G401 (cell line): ENCODE measurements around the gene TRPM7. TPM values are rescaled to one million over a fixed set of nuclear protein-coding genes. Genes with fewer than 3 reads are reported as not detected.
A peak's percentile ranks its signal among the peaks of the same experiment; 100 is the strongest.
"Not testable (repeated sequence)": the region's sequence is repeated elsewhere in the genome, so short reads cannot be mapped to it uniquely, and the experiment has no call there.

Experiments
- DNase-seq: peaks from one replicate; pipeline ENCODE4 v3.0.0-alpha.2; 2015; ENCODE audit warnings: low spot score
- in situ Hi-C: cut with HindIII; loops from 2 replicates; pipeline ENCODE4 v1.10.0; 2016; ENCODE audit warnings: low sequenced_read_pairs, mixed read lengths
- total RNA-seq: library from RNA; depleted of rRNA; stranded (reverse); fragments of >200 nt; shearing (Covaris generic); gene quantifications from 2 replicates; pipeline ENCODE4 v1.2.3, GENCODE V29; 2014; rRNA removed

The TRPM7 gene, protein sequence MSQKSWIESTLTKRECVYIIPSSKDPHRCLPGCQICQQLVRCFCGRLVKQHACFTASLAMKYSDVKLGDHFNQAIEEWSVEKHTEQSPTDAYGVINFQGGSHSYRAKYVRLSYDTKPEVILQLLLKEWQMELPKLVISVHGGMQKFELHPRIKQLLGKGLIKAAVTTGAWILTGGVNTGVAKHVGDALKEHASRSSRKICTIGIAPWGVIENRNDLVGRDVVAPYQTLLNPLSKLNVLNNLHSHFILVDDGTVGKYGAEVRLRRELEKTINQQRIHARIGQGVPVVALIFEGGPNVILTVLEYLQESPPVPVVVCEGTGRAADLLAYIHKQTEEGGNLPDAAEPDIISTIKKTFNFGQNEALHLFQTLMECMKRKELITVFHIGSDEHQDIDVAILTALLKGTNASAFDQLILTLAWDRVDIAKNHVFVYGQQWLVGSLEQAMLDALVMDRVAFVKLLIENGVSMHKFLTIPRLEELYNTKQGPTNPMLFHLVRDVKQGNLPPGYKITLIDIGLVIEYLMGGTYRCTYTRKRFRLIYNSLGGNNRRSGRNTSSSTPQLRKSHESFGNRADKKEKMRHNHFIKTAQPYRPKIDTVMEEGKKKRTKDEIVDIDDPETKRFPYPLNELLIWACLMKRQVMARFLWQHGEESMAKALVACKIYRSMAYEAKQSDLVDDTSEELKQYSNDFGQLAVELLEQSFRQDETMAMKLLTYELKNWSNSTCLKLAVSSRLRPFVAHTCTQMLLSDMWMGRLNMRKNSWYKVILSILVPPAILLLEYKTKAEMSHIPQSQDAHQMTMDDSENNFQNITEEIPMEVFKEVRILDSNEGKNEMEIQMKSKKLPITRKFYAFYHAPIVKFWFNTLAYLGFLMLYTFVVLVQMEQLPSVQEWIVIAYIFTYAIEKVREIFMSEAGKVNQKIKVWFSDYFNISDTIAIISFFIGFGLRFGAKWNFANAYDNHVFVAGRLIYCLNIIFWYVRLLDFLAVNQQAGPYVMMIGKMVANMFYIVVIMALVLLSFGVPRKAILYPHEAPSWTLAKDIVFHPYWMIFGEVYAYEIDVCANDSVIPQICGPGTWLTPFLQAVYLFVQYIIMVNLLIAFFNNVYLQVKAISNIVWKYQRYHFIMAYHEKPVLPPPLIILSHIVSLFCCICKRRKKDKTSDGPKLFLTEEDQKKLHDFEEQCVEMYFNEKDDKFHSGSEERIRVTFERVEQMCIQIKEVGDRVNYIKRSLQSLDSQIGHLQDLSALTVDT (N-terminal part only)
- 28.4 and 45.5 TPM in 2 replicates for total RNA-seq

DNA sequence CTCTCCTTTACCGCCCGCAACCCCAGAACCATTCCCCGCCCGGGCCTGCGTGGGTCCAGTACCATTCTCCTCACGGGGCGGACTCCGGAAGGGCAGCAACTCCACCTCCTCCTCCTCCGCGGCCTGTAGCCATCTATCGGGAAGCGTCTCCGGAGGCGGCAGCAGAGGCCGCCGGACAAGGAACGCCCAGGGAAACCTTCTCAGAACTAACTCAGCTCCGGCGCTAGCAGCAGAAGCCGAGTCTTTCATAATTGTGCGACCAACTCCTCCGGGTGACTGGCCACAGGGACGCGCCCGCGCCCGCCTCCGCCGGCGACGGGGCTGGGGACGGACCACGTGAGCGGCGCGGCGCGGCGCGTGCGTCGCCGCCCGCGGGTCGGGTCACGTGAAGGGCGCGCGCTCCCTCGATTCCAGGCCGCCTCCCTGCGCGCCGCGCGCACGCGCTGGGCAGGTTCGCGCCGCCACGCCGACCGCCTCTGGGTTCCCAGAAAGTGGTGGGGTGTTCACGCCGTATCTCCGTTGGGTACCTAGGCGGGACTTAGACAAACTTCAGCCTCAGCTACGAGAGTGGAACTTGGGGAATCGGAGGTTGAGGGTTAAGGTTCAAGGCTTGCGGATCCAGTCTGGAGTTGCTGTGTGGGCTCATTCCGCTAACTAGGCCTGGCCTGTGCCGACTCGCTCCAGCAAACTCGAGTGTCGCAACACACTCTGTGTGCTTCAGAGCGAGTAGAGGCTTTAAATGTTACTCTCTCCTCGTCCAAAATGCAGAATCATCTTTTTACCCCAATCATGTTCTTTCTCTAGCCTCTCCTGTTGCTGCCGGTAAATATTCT is at the start of gene TRPM7:
Gene TRPM7 (minus strand): TSS at position 329 of the 833 bp plus-strand sequence. CDS start 264 bp downstream, at position 65.
- peak; percentile 78 for DNase-seq
- in situ Hi-C loops: no loop called here

- DNase-seq: no peak
- in situ Hi-C loops: no loop called here
Measured at GRCh38 chr15:50735156-50735555, 48.6 kb upstream of the TRPM7 start.

- in situ Hi-C loops: no loop called here
Measured at GRCh38 chr15:50726315-50726714, 39.7 kb upstream of the TRPM7 start.

DNA sequence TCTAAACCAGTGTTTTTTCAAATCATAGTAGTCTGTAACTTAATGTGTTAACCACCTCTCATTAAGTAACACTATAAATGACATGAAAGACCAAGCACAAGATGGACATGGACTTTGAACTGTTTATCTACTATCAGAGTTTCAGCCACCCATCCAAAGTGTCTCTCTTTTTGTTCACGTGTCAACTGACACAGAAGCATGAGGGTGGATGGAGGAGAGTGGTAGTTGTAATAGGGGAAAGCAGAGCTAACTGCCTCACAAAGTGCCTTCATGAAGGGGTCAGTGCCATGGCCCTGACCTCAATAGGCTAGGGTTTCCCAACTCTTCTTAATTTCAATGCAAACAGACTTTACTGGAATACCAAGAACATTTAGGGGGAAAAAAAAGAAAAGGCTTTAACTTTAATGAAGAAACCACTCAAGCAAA is 32.1 kb upstream of the TRPM7 start:
- in situ Hi-C loops: no loop called here
- no peak for DNase-seq

More at GRCh38 chr15:50726315-50726714, 39.7 kb upstream of the TRPM7 start:
- no peak for DNase-seq

DNA sequence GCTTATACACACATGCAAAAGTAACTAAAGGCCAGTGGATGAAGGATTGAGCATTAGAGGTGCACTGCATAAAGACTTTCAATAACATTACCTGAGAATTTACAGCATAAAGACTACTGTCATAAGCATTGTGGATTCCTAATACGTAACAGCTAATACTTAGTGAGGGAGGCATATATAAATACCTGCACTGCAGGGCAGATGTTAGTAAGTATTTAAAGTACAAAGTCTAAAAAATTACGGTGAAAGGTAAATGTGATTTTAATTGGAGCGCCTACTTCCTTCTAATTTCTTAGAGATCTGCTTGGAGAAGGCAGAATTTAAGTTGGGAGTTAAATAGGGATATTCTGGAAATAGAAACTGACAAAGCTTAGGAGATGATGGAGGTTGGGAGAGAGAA is 25.4 kb upstream of the TRPM7 start:
- in situ Hi-C loops: no loop called here
- DNase-seq: no peak

DNA sequence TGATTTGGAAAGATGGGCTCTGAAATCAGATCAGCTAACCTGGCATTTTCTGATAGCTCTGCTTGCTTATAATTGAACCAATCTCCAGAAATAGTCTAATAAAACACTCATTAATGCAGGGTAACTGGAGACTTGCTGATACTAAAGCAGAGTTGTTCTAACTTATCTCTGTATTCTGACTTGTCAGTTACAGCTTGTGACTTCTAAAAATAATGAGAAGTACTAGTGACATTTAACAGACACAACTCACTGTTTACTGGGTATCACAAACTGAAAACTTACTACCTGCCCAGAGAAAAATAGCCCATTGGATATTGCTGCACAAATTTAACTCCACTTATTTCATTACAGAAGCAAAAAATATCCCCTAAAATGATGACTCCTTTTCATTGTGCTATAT is 24.0 kb upstream of the TRPM7 start:
- no peak for DNase-seq
- in situ Hi-C loops: no loop called here

- no peak for DNase-seq
- in situ Hi-C loops: no loop called here
Measured at GRCh38 chr15:50707878-50708427, 21.4 kb upstream of the TRPM7 start.

DNA sequence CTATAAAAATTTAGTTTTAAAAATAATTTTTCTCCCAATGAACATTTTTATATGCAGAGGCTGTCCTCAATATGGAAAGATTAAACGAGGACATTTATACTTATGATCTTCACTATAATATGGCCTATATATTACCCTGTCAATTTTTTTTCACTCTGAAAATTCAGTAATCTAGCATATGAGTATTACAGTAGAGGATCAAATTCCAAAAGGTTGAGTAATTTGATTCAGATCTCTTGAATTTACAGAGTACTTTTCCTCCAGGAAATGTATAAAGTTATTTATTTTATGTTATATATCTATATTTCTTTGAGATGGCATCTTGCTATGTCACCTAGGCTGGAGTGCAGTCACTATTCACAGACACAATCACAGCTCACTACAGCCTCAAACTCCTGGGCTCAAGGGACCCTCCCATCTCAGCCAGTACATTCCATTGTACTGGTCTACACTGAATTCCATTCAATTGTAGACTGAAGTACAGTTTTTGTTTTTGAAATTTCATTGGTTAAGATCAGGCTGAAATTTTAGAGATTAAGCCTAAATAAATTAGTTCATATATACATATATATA is 16.3 kb upstream of the TRPM7 start:
- in situ Hi-C loops: no loop called here
- no peak for DNase-seq

DNA sequence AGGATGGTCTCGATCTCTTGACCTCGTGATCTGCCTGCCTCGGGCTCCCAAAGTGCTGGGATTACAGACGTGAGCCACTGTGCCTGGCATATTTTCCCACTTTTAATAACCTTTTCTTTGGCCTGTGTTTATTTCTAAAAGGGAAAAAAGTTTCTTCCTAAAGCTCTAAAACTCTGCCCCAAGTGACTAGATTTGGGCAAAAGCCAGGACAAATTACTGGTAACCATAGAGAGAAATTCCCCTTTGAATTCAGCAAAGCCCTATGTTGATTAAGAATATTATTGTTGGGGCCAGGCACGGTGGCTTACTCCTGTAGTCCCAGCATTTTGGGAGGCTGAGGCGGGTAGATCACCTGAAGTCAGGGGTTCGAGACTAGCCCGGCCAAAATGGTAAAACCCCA is 11.5 kb upstream of the TRPM7 start:
- DNase-seq: no peak
- in situ Hi-C loops: no loop called here

DNA sequence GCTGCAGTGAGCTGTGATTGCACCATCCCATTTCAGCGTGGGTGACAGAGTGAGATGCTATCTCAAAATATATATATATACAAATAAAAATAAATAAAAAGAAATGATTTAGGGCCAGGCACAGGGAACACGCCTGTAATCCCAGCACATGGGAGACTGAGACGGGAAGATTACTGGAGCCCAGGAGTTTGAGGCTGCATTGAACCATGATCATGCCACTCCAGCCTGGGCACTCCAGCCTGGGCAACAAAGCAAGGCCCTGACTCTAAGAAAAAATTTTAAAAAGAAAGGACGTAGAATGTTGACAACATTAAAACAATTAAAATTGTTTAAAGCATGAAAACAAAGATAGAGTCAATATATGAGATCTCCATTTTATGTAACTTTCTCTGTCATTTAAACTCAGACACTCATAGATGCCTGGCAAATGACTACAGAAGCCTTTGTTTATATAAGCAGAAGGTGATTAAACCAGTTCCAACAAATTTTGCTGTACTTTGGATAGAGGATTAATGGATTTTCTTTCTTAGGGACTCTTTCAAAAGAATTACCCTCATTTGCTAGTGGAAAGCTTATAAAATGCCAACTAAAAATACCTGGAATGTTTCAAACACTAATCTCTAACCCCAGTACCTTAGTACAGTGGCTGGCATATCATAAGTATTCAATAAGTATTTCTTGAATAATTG is 10.7 kb upstream of the TRPM7 start:
- no peak for DNase-seq
- in situ Hi-C loops: no loop called here

DNA sequence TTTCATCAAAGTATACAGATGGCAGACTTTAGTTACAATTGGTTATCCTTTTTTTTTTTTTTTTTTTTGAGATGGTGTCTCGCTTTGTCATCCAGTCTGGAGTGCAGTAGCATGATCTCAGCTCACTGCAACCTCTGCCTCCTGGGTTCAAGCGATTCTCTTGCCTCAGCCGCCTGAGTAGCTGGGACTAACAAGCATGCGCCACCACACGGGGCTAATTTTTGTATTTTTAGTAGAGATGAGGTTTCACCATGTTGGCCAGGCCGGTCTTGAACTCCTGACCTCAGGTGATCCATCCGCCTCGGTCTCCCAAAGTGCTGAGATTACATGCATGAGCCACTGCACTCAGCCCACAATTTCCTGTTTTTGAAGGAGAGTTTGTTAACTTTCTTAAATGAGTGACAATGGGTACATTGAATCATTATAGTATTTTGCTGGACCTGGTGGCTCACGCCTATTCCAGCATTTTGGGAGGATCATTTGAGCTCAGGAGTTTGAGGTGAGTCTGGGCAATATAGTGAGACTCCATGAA is 8.1 kb upstream of the TRPM7 start:
- DNase-seq, in situ Hi-C loops: not testable (repeated sequence)

DNA sequence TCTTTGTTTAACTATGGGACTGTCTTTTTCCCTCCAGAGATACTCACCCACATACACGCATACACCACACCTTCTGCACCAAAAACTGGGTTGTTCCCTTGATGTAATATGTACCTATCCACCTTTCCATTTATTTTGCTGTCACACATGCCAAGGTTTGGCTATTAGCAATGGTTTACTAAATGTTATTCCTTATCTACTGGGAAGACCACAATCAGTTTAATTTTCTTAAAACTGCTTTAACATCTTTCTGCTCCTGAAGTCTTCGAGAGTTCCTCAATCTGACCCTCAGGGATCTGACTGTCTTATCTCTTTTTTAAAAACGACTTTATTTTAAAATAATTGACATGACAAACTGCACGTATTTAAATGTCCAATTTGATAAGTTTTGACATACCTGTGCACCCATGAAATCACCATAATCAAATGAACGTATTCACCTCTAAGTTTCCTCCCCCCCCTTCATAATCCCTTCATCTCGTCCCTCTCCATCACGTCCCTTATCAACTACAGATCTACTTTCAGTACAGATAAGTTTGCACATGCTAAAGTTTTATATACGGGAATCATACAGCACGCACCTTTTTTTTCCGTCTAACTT is 805 bp upstream of the TRPM7 start:
- in situ Hi-C loops: no loop called here
- DNase-seq: no peak

GRCh38 chr15:50685976-50686468 is 575 bp downstream of the TRPM7 start:
- in situ Hi-C loops: no loop called here
- peak; percentile 62 for DNase-seq

- DNase-seq: no peak
- in situ Hi-C loops: no loop called here
Measured at GRCh38 chr15:50685191-50685975, 1.2 kb downstream of the TRPM7 start.

GRCh38 chr15:50681467-50681866 is 5.1 kb downstream of the TRPM7 start:
- DNase-seq: no peak
- in situ Hi-C loops: no loop called here
